HG03039 (cell line): ENCODE data around the gene EIF4G3.
A peak's percentile ranks its signal among the peaks of the same experiment; 100 is the strongest.
"Not testable (repeated sequence)": the region's sequence is repeated elsewhere in the genome, so short reads cannot be mapped to it uniquely, and the experiment has no call there.

Experiments
- ATAC-seq: cut with Tn5 transposase; IDR thresholded peaks from one replicate; pipeline ENCODE4 v1.9.1; 2021; ENCODE audit warnings: mild to moderate bottlenecking, moderate library complexity; ENCODE audit not compliant: unreplicated experiment

EIF4G3 gene

DNA sequence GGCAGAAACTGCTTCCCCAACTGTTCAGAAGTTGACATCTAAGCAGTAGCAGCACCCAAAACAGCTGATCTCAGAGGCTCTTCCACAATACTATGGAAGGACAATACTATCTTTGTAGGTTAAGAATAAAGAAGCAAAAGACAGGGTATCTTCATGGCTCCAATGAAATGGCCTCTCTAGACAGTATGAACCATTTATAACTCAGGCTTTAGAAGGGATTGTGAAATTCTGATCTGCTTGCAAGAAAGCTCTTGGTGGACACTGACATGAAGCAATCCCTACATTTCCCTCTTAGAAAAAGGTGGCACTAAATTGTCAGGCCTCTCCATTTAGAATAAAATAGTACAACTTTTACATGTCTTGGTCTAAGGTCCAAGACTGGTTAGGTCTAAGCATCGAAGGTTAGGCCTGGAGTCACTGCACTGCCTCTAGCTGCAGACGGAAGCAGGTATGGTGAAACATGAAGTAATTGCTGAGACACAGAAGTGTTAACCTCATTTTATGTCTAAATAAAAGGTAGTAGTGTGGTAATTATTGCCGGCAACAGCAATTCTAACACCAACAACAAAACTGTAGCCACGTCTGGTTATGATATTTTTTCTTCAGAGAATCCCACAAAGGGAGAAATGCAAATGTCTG is 339.0 kb downstream of the EIF4G3 start:
- no peak for ATAC-seq

GRCh38 chr1:20836230-20836629 is 340.5 kb downstream of the EIF4G3 start:
- no peak for ATAC-seq

- no peak for ATAC-seq
Measured at GRCh38 chr1:20834780-20835179, 341.9 kb downstream of the EIF4G3 start.

- ATAC-seq = no peak
Measured at GRCh38 chr1:20834192-20834591, 342.5 kb downstream of the EIF4G3 start.

DNA sequence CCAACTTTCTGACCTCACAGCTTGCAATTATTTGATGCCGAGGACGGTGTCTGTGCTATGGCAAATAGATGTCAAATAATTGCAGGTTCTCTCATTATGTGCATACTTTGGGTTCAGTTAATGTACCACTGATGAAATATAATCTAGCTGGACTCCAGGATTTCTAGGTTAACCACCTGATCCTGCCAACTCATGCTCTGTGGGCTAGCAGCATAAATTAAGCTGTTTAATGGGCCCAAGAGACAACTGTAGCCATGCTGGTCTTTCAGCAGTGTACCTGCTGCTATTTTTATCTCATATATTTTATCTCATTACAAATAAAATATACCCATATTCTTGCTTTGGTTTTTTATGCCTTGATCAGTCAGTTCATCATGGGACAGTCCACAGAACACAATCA is 346.3 kb downstream of the EIF4G3 start:
- ATAC-seq = no peak

- ATAC-seq = no peak
Measured at GRCh38 chr1:20829946-20830345, 346.8 kb downstream of the EIF4G3 start.

DNA sequence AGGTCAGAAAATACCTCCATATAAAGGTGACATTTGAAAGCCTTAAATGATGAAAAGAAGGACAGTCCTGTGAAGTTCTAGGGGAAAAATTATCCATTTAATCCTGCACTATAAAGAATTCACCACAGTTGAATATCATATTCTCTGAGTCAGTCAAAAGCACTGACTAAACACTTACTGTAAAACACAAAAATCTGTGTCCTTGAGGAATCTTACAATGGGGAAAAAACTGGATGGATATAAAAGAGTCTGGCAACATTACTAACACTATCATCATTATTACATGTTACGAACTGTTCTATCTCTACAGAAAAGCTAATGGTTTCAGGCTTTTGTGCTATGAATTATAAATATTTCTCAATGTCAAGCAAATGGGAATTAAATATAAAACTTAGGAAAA is 347.2 kb downstream of the EIF4G3 start:
- ATAC-seq = no peak

DNA sequence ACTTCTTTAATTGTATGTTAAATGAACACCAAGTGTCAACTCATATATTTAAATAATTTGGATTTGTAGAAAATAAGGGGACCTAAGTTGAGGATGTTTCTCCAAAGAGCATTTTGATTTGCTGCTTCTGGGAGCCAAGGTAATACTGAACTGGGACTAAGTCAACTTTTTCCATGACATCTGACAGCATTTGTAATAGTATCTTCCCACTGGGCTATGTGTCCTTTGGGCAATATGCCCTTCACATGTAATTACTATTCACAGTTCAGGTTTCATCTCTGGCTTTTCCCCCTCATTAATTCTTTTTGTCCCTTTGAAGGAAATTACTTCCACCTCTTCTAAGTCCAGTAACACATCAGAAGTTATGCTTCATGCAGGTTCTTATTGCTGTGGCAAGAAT is 352.9 kb downstream of the EIF4G3 start:
- ATAC-seq = no peak

GRCh38 chr1:20821466-20821865 is 355.2 kb downstream of the EIF4G3 start:
- ATAC-seq = no peak

DNA sequence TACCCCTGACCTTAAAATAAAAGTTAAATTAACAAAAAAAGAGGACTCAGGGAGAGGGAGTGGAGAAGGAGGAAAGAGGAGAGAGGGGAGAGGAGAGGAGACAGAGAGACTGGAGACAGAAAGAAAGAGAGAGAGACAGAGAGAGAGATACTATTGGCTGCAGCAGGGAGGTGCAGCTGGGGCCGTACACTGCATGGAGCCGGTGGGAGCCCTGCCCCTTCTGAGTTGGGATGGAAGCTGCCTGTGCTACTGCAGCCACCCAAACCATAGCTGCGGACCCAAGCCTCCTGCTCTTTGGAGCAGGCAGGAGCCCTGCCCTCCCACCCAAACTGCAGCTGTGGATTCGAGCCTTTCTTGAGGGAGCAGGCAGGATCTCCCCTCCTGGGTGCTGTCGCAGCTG is 356.9 kb downstream of the EIF4G3 start:
- ATAC-seq = no peak

DNA sequence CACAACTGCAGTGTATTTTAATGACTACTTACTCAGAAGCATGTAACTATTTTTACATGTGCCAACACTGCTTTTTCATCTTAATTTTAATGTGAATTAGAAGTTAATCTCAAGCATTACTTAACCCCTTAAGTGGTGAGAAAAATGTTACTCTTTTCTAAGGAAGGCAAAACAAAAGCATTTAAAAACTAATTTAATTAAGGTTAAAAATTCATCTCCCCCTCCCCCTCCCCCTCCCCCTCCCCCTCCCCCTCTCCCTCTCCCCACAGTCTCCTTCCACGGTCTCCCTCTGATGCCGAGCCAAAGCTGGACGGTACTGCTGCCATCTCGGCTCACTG is 362.2 kb downstream of the EIF4G3 start:
- no peak for ATAC-seq

- ATAC-seq = no peak
Measured at GRCh38 chr1:20811916-20812315, 364.8 kb downstream of the EIF4G3 start.

- ATAC-seq = no peak
Measured at GRCh38 chr1:20793236-20793635, 383.5 kb downstream of the EIF4G3 start.

DNA sequence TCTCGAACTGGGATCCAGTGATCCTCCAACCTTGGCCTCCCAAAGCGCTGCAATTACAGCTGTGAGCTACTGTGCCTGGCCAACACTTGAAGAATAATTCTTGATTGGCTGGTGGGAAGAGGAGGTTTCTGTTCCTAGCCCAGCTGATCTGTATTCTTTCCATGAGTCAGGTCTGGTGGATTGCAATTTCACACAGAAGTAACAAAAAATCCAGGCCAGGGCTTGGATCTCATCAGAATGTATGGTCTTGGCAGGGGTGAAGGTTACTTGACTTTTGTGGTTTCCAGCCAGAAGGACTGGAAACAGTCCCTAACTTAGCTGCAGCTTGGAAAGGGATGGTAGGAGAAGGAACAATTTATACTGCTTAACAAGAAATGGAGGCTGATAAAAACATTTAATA is 384.5 kb downstream of the EIF4G3 start:
- no peak for ATAC-seq

- no peak for ATAC-seq
Measured at GRCh38 chr1:20790785-20791184, 385.9 kb downstream of the EIF4G3 start.

GRCh38 chr1:20789598-20789997 is 387.1 kb downstream of the EIF4G3 start:
- ATAC-seq = not testable (repeated sequence)

DNA sequence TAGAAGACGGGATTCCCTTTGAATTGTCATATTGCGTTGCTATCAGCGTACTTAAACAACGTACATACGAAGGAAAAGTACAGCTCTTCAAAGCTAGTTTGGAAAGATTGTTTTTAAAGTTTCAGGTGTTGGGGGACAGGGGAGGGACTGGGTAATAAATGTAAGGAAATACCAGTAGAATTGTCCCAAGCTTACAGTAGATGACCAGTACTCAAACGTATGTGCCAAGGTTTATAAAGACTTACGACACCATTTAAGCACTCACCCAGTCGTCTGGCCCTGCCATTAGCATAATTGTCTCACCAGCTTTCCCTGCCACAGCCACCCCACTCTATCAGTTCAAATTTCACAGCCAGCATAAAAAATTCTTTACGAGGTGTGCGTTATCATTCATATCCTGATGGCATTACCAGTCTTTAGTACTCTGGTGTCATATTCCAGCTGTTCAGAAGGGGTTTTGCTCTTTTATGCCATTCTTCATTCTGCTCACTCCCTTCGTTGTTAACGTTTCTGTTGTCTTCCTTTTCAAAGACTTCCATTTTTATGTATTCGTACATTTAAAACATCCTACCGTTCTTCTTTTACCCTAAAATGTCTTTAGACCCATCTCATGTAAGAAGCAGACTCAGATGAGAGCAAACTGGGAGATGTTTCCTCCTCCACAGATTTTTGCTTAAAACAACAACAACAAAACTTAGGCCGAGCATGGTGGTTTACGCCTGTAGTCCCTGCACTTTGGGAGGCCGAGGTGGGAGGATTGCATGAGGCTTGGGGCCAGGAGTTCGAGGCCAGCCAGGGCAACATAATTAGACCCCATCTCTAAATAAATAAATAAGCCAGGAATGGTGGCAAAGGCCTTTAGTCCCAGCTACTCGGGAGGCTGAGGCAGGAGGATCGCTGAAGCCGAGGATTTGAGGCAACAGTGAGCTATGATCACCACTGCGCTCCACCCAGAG is 388.6 kb downstream of the EIF4G3 start:
- no peak for ATAC-seq

DNA sequence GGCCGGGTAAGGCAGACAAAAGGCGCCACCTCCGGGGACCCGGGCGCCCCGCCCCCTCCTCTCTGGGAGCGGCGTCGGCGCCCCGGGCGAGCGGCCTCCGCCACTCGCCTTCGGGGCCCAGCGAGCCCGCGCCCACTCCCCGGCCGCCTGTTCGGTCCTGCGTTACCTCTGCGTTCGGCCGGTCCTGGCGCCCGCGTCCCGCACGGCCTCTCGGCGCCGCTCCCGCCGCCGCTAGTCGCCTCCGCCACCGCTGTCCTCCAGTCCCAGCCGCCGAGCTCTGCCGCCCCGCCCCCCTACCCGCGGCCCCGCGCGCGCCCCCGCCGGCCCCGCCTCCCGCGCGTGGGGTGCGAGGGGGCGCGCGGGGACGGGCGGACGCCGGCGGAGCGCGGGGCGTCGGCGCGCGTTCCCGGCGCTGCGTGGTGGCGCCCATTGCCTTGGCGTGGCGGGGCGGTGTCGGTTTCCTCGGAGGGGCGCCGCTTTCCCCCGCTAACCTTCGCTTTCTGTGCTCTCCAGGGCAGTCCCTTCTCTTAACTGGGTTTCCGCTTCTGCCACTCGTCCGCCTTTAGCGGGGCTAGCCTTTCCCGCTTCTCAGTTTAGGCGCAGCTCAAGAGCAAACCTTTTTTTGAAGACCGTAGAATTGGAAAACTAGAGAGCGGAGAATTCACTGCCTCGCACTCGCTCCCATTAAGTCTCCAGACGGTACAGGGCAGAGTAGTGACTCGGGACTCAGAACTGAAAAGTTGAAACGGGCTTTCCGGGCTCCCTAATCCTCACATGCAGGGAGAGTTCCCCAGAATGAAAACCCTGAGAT is 389.5 kb downstream of the EIF4G3 start, which contains the start of gene HP1BP3:
TSS of gene HP1BP3 (minus strand) at position 279 of the 811 bp plus-strand sequence. CDS start 6,867 bp downstream, outside the sequence.
- ATAC-seq = peak; percentile 40

- ATAC-seq = peak; percentile 61
Measured at GRCh38 chr1:20786253-20787028, 390.3 kb downstream of the EIF4G3 start.

GRCh38 chr1:20785907-20786252 is 390.8 kb downstream of the EIF4G3 start:
- ATAC-seq = no peak

GRCh38 chr1:20775700-20776099 is 401.0 kb downstream of the EIF4G3 start:
- no peak for ATAC-seq
